Right lobe of liver (tissue), 4 donors: ENCODE results near the gene NHSL2.
"Not testable (repeated sequence)": the region's sequence is repeated elsewhere in the genome, so short reads cannot be mapped to it uniquely, and the experiment has no call there.

ENCODE experiments used
- POLR2A ChIP-seq: fragments of 450-650 bp; IDR thresholded peaks from one replicate; pipeline ENCODE4 v1.6.1; 2017; ENCODE audit warnings: antibody characterized with exemption, mild to moderate bottlenecking
- TF ChIP-seq, protein P1 (sequence below), 4 donors: fragments of 200-600 bp in 3 of 4; fragments of 450-650 bp in 1 of 4; IDR thresholded peaks; one replicate each; pipeline versions ENCODE4 v1.5.1 to v1.8.0; 2016 to 2022; ENCODE audit warnings: antibody characterized with exemption in 4 of 4, mild to moderate bottlenecking in 2 of 4
- donor health status: DM: no; HTN: no; CAD: no.
- donor health status: DM: no; HTN: no; CAD: no.
- donor health status: DM: no; HTN: yes; CAD: no.

DNA sequence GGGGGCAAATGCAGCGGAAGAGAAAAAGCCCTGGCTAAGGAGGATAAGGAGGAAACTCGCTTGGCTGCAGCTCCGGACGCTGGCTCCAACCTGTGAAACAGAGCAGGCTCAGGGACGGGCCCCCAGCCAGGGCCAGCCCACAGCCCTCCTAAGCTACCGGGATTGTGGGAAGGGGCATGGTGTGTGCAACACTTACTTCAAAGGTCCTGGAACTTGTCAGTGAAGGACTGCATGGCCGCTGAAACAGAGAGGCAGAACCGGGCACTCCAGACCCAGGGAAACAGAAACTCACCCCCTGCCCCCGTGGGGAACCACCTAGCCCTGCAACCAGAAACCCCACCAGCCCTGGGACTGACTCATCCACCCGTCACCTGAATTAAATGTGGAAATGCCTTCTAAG lies 41.1 kb upstream of the NHSL2 start:
- TF ChIP-seq, protein P1, sequence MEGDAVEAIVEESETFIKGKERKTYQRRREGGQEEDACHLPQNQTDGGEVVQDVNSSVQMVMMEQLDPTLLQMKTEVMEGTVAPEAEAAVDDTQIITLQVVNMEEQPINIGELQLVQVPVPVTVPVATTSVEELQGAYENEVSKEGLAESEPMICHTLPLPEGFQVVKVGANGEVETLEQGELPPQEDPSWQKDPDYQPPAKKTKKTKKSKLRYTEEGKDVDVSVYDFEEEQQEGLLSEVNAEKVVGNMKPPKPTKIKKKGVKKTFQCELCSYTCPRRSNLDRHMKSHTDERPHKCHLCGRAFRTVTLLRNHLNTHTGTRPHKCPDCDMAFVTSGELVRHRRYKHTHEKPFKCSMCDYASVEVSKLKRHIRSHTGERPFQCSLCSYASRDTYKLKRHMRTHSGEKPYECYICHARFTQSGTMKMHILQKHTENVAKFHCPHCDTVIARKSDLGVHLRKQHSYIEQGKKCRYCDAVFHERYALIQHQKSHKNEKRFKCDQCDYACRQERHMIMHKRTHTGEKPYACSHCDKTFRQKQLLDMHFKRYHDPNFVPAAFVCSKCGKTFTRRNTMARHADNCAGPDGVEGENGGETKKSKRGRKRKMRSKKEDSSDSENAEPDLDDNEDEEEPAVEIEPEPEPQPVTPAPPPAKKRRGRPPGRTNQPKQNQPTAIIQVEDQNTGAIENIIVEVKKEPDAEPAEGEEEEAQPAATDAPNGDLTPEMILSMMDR (IDR thresholded peaks at IDR 0.05): not testable (repeated sequence)
- TF ChIP-seq POLR2A: not testable (repeated sequence)
